Measurements from ENCODE around the gene FSHR.
A peak's percentile ranks its signal among the peaks of the same experiment; 100 is the strongest.

FSHR gene

GRCh38 chr2:48948400-48949125 lies 205.8 kb downstream of the FSHR start:
- ATAC-seq, result no peak
- TF ChIP-seq TSHZ2 (CRISPR knock-in tag; IDR thresholded peaks at IDR 0.05) (no peak), CSRNP3 (CRISPR knock-in tag; IDR thresholded peaks at IDR 0.05) (no peak), ISL1 (CRISPR knock-in tag; IDR thresholded peaks at IDR 0.05) (no peak)

GRCh38 chr2:48946449-48947048 lies 207.8 kb downstream of the FSHR start:
- TF ChIP-seq SNAI2 (CRISPR knock-in tag; IDR thresholded peaks at IDR 0.05), result no peak
- no peak for TF ChIP-seq ARNTL (CRISPR knock-in tag; IDR thresholded peaks at IDR 0.05; ENCODE audit: borderline replicate concordance, low read depth)
- no peak for TF ChIP-seq ZFP30 (CRISPR knock-in tag; IDR thresholded peaks at IDR 0.05)
- TF ChIP-seq ZFP3 (CRISPR knock-in tag; IDR thresholded peaks at IDR 0.05), result no peak
- no peak for TF ChIP-seq ISL1 (CRISPR knock-in tag; IDR thresholded peaks at IDR 0.05)
- no peak for TF ChIP-seq ESRRG (CRISPR knock-in tag; IDR thresholded peaks at IDR 0.05)
- no peak for TF ChIP-seq PATZ1 (CRISPR knock-in tag; IDR thresholded peaks at IDR 0.05; ENCODE audit: borderline replicate concordance)
- TF ChIP-seq CSRNP3 (CRISPR knock-in tag; IDR thresholded peaks at IDR 0.05), result no peak
- no peak for TF ChIP-seq PPARA (CRISPR knock-in tag; IDR thresholded peaks at IDR 0.05; ENCODE audit: borderline replicate concordance)
- TF ChIP-seq GLIS3 (CRISPR knock-in tag; IDR thresholded peaks at IDR 0.05), result no peak
- no peak for TF ChIP-seq ZC3H10 (CRISPR knock-in tag; IDR thresholded peaks at IDR 0.05)
- TF ChIP-seq POU6F1 (CRISPR knock-in tag; IDR thresholded peaks at IDR 0.05; ENCODE audit: borderline replicate concordance, low read depth), result no peak
- TF ChIP-seq ZNF70 (CRISPR knock-in tag; IDR thresholded peaks at IDR 0.05), result no peak
- TF ChIP-seq ZNF565 (CRISPR knock-in tag; conservative IDR thresholded peaks at IDR 0.05; ENCODE audit: low read depth), result no peak
- peak; percentile 91 for ATAC-seq

- ATAC-seq, result no peak
- TF ChIP-seq OSR1 (CRISPR knock-in tag; IDR thresholded peaks at IDR 0.05) (no peak), CREB5 (CRISPR knock-in tag; IDR thresholded peaks at IDR 0.05; ENCODE audit: low read depth) (no peak), PATZ1 (CRISPR knock-in tag; IDR thresholded peaks at IDR 0.05; ENCODE audit: borderline replicate concordance) (no peak), ZNF8 (CRISPR knock-in tag; IDR thresholded peaks at IDR 0.05) (no peak), TCF4 (CRISPR knock-in tag; IDR thresholded peaks at IDR 0.05; ENCODE audit: borderline replicate concordance) (no peak), CSDC2 (CRISPR knock-in tag; IDR thresholded peaks at IDR 0.05) (no peak), TOX (CRISPR knock-in tag; IDR thresholded peaks at IDR 0.05; ENCODE audit: borderline replicate concordance) (no peak), ZFP30 (CRISPR knock-in tag; IDR thresholded peaks at IDR 0.05) (no peak), ZFP3 (CRISPR knock-in tag; IDR thresholded peaks at IDR 0.05) (no peak), ARNTL (CRISPR knock-in tag; IDR thresholded peaks at IDR 0.05; ENCODE audit: borderline replicate concordance, low read depth) (no peak), CSRNP3 (CRISPR knock-in tag; IDR thresholded peaks at IDR 0.05) (no peak), ZNF565 (CRISPR knock-in tag; conservative IDR thresholded peaks at IDR 0.05; ENCODE audit: low read depth) (no peak)
These were observed 209.4 kb downstream of the FSHR start for GRCh38 chr2:48944956-48945355.

All from SK-N-SH treated with all-trans-retinoic acid at 6 μM for 48 hours (cell line).